Lung microvascular endothelial cell (primary cell): Measurements from ENCODE around the gene RPL15. TPM values are rescaled to one million over a fixed set of nuclear protein-coding genes. Genes with fewer than 3 reads are reported as not detected.

Experiments
- DNase-seq, 2 donors: peaks; one replicate each; pipeline versions ENCODE4 v3.0.0 to v3.0.0-alpha.2; 2010; ENCODE audit warnings: low read depth in 2 of 2
- total RNA-seq: library from RNA; depleted of rRNA; stranded (reverse); fragments of >200 nt; gene quantifications from 2 replicates; pipeline ENCODE4 v1.2.1, GENCODE V29; 2014

RPL15 gene
- total RNA-seq, 1 donor from 2014 or later, result 2,538 TPM

- no peak for DNase-seq
Measured at GRCh38 chr3:23928524-23928923, 11.6 kb downstream of the RPL15 start.

DNA sequence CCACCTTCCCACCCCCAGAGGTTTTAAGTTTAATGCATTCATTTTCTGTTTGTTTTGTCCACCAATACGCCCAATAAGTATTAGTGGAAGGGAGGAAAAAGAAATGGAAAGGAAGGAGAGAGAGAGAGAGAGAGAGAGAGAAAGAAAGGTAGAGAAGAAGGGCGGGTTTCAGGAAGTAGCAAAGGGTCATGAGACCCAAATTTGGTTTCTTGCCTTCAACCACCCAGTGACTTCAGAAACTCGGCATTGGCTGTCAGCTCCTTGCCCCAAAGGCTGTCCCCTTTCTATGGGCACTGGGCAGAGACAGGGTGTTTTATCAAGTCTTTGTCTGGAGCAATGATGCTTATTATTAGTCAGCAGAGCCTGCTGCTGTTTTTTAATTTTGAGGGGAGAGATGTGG is 14.7 kb downstream of the RPL15 start:
- no peak for DNase-seq

DNA sequence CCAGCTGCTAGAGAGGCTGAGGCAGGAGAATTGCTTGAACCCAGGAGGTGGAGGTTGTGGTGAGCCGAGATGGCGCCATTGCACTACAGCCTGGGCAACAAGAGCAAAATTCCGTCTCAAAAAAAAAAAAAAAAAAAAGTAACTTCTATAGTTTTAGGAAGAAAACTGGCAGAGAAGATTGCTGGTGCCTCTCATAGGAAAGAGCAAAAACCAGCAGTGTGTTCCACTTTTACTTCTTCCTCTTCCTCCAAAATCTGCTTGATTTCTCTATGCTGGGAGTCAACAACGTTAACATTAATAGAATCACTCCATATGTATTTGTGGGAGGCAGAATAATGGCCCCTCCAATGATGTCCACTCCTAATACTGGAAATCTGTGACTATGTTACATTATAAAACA is 15.6 kb downstream of the RPL15 start:
- DNase-seq, result no peak

GRCh38 chr3:23934253-23934652 is 17.3 kb downstream of the RPL15 start:
- DNase-seq, result no peak

DNA sequence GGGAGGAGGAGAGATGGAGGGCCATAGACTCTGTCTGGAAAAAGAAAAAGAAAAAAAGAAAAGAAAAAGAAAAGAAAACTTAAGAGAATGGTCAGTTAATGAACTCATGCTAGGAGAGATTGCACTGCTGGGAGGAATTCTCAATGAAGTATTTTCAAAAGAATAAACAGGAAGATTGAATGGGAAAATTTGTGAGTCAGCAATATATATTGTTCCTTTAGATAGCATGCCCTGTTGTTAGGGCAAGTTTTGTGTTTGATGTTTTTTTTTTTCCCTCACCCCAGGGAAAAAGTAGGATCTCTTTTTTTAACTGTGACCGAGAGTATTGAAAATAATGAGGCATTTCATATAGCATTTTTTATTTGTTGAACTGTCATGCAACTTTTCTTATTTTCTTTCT is 20.4 kb downstream of the RPL15 start:
- peak in 1 of 2 donors; percentile 48 for DNase-seq

DNA sequence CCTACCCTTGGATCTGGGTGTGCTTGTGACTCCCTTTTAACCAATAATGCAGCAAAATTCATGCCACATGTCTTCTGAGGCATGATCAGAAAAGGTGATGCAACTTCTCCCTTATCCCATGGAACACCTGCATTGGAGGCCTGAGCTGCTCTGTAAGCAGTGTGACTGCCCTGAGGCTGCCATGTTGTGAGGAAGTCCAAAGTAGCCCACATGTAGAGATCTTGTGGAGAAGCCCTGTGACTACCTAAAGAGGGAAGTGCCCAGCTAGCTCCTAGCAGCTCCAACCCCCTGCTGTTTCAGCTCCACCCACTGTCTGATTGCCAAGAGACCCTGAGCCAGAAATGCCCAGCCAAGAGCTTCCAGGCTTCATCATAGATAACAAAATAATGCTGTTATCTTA is 21.8 kb downstream of the RPL15 start:
- no peak for DNase-seq

DNA sequence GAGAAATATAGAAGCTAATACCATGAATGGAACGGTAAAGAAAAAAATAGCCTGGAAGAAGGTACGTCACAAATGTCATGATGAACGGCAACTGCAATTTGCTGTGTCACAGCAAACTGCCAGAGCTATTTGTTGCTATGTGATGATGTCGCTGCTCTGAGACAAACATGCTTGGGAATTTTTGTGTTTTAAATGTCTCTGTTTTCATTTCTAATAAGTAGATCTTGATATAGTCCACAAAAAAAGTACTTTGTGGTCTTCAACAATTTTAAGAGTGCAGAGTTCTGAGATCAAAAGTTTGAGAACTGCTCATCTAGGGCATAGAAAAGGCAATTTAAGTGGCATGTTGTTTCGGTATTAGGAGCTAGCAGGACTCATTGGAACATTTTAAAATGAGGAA is 23.8 kb downstream of the RPL15 start:
- DNase-seq, result no peak

- no peak for DNase-seq
Measured at GRCh38 chr3:23941440-23941839, 24.5 kb downstream of the RPL15 start.

DNA sequence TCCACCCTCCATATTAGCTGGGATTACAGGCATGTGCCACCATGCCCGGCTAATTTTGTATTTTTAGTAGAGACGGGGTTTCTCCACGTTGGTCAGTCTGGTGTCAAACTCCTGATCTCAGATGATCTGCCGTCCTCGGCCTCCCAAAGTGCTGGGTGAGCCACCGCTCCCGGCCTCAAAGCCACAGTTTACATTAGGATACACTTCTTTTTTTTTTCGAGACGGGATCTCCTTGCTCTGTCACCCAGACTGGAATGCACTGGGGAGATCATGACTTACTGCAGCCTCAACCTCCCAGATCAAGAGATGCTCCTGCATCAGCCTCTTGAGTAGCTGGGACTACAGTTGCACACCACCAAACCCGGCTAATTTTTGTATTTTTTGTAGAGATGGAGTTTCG is 25.6 kb downstream of the RPL15 start:
- no peak for DNase-seq

DNA sequence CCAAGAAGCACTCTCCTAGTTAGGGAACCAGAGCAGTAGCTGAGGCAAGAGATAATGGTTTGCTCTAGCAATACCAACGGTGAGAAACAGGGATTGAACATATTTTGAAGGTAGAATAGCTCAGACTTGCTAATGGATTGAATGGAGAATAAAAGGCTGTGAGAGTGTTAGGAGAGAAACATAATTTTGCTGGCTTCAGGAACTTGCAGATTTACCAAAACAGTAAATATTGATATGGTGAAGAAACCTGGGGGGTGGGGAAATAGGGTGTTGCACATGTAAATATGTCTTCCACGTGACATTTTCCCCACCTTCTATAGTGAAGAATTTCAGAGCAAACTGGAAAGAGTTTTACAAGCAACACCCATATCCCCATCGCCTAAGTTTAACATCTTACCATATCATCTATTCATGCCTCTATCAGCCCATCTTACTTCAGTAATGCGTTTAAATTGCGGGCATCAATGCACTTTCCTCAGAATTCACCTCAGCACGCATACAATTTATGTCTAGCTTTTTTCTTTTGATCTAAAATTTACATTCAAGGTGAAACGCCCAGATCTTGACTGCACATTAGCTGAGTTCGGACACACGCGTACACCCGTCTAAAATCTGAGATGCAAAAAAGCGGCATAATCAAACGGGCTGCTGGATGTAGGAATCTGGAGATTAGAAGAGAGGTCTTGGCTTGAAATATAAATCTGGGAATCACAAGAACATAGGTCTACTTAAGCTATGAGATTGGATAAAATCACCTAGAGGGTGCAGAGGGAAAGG is 27.3 kb downstream of the RPL15 start:
- peak in 1 of 2 donors; percentile 13 for DNase-seq

- DNase-seq, result peak; percentile 88 to 92
Measured at GRCh38 chr3:23944861-23945662, 28.1 kb downstream of the RPL15 start, which contains the start of gene NR1D2. TSS of gene NR1D2 (plus strand) at chr3:23945286. CDS start at chr3:23945579, 293 bp downstream.

GRCh38 chr3:23945663-23945912 is 28.7 kb downstream of the RPL15 start:
- DNase-seq, result no peak

DNA sequence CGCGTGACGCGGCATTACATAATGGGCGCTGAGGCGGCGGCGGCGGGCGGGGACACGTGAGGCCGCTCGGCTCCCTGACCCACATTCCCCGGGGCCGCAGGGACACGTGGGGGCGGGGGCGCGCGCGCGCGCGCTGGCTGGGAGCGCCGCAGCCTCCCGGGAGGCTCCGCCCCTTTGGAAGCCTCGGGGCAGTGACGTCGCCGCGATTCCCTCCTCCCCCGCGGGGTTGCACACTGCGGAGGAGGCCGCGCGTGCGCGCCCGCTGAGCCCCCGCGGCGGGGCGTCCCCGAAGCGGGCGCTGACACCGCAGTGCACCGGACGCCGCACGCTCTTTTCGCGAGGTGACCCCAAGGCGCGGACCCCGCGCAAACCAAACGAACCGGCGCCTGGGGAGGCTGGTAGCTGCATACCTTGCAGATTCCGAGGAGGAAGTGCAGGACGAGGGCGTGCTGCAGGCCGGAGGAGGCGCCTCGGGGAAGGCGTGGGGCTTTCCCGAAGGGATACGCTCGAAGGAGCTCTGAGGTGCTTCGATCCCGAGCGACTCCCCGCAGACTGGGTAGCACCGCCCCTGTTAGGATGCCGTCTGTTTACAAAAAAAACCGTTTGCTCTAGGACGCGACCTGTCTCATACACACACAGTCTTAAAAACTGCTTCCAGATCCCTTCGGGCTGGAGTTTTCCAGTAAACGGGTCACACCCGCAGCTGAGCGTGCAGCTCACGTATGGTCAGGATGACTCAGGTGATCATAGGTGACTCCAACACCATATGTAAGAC is 29.2 kb downstream of the RPL15 start:
- peak; percentile 98 to 99 for DNase-seq

GRCh38 chr3:23948761-23949160 is 31.8 kb downstream of the RPL15 start:
- DNase-seq, result peak in 1 of 2 donors; percentile 32

DNA sequence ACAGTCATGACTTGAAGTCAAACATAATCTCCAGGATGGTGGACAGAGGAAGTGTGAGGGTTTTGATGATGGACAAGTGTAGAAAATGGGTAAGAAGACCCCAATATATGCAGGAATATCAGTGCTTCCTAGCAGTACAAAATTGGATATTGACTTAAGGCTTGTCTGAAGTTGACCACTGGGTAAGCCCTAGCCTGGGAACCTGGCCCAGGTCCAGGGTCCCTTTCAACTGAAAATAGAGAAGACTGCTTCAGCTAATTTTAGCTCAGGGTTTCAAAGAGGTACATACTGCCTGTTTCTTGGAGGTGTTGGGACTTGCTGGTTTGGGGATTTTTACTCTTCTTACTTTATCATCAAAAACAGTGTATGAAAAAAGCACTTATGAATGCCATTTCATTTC is 32.9 kb downstream of the RPL15 start:
- DNase-seq, result peak in 1 of 2 donors; percentile 5

- peak in 1 of 2 donors; percentile 7 for DNase-seq
Measured at GRCh38 chr3:23950293-23950692, 33.4 kb downstream of the RPL15 start.

- DNase-seq, result no peak
Measured at GRCh38 chr3:23952646-23953045, 35.7 kb downstream of the RPL15 start.

DNA sequence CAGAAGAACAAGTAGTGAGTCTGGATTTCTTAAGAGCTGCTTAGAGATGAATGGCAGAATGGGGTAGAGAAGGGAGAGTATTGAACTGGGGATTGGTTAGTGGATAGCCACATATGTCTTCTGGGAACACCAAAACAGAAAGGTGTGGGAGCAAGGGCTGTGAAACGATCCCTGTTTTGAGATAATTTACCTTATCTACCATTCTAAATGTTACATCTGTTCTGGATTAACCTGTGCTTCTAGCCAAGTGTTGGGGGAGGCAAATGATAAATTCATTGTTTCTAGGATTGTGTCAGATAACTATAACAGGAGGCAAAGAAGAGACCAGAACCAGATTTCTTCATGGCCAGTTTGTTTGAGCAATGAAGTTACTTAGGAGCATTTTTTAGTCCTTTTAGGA is 36.6 kb downstream of the RPL15 start:
- DNase-seq, result no peak

DNA sequence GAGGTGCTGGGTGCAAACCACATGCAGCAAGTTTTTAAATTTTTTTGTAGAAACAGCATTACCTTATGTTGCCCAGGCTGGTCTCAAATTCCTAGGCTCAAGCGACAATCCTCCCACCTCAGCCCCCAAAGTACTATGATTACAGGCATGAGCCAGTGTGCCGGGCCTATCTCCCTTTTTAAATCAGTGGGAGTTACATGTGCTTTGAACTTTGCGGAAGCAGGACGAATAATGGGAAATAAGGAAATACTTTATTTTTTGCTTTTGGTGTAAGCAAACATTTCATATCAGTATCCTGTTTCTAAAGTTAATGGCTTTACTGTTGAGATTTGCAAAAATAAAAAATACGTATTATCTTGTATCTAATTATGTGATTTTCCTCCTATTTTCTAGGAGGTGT is 37.2 kb downstream of the RPL15 start:
- DNase-seq, result no peak

- DNase-seq, result no peak
Measured at GRCh38 chr3:23956701-23957100, 39.8 kb downstream of the RPL15 start.

DNA sequence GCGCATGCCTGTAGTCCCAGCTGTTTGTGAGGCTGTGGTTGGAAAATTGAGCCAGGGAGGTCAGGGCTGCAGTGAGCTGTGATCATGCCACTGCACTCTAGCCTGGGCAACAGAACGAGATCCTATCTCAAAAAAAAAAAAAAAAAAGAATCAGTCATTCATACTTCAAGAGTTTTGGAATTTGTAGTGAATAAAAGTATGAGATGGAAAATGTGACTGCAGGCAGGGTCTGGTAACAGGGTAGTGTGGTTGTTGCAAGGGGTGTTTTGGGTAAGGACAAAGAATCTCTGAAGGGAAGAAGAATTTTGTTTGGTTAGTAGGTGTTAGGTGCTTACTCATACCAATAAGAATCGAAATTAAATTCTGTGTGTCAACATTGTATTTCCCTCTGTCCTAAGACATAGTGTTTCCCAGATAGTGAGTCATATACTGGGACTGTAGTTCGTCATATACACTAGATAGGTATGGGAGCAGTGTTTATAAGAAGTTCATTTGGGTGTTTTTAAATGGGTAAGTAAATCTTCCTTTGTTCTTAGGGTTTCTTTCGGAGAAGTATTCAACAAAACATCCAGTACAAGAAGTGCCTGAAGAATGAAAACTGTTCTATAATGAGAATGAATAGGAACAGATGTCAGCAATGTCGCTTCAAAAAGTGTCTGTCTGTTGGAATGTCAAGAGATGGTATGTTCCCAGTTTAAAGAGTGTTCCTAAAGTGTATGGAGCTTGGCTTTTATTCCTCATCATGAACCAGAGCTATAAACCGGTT is 42.4 kb downstream of the RPL15 start:
- peak; percentile 26 to 85 for DNase-seq

- DNase-seq, result no peak
Measured at GRCh38 chr3:23960649-23961048, 43.7 kb downstream of the RPL15 start.
